Psoas muscle (tissue), 8 donors: Measurements from ENCODE around the gene EHMT1. TPM values are rescaled to one million over a fixed set of nuclear protein-coding genes. Genes with fewer than 3 reads are reported as not detected.

ENCODE experiments used
- ATAC-seq, 4 donors: fragments of 200-7000 bp; cut with Tn5 transposase; one replicate each; pipeline ENCODE4 v1.9.1; 2020; ENCODE audit warnings: moderate library complexity in 3 of 4, mild to moderate bottlenecking in 2 of 4
- DNase-seq, 2 donors: peaks; one replicate each; pipeline ENCODE4 v3.0.0-alpha.2; 2020
- H3K27ac ChIP-seq: fragments of 200-600 bp; one replicate; pipeline ENCODE4 v1.8.0; 2022
- H3K27me3 ChIP-seq, 3 donors: fragments of 200-600 bp in 1 of 3; one replicate each; pipeline versions ENCODE4 v1.6.1 to v1.8.0; 2013 to 2022; ENCODE audit warnings: low read length in 2 of 3, mild to moderate bottlenecking in 2 of 3, moderate library complexity in 1 of 3; ENCODE audit not compliant: insufficient read depth in 3 of 3
- H3K36me3 ChIP-seq, 2 donors: fragments of 200-600 bp in 1 of 2; one replicate each; pipeline versions ENCODE4 v1.6.1 to v1.8.0; 2013 to 2022; ENCODE audit warnings: low read depth in 1 of 2, mild to moderate bottlenecking in 1 of 2, moderate library complexity in 1 of 2; ENCODE audit not compliant: insufficient read depth in 1 of 2
- H3K4me1 ChIP-seq: fragments of 200-600 bp; one replicate; pipeline ENCODE4 v1.8.0; 2022
- H3K4me3 ChIP-seq: fragments of 200-600 bp; one replicate; pipeline ENCODE4 v1.8.0; 2022; ENCODE audit warnings: mild to moderate bottlenecking
- H3K9me3 ChIP-seq: fragments of 200-600 bp; one replicate; pipeline ENCODE4 v1.8.0; 2022
- CTCF ChIP-seq: fragments of 200-600 bp; IDR thresholded peaks from one replicate; pipeline ENCODE4 v1.8.0; 2022; ENCODE audit warnings: antibody characterized with exemption
- WGBS, 3 donors: extraction: QIAGEN DNeasy Blood & Tissue Kit; methylation state at CpG; one replicate each; pipeline versions ENCODE4 v1.1.6 to v1.1.7; 2013; 5-methylcytosine and 5-hydroxymethylcytosine counted together
- intact Hi-C, 2 donors: fragments of 100-400 bp; cut with DNase I; formaldehyde crosslinking; loops; one replicate each; pipeline versions ENCODE4 v1.11.0 to v1.14.2; 2022
- polyA plus RNA-seq, 3 donors: library from polyadenylated mRNA; stranded (reverse); fragments of 200-250 nt; gene quantifications; one replicate each; pipeline ENCODE4 v1.2.3, GENCODE V29; 2013
- total RNA-seq, 4 donors: library from RNA; stranded (reverse); fragmentation: NEBNext Ultra II Directional in 2 of 4; extraction: Animal tissue kit (Norgen Biotek cat#: 25700) in 2 of 4; gene quantifications; one replicate each; pipeline versions ENCODE4 v1.2.1 to v1.2.4, GENCODE V29; 2021 to 2023
- donor health status: healthy with polysubstance abuse.
- donor health status: DM: no; HTN: no; CAD: no; lungs with moderate emphysema.
- donor health status: Bipolar disorder and iron deficiency.
- donor health status: healthy.
- donor health status: DM: yes; HTN: yes; CAD: no.
- donor health status: DM: no; HTN: no; CAD: no.
- donor health status: DM: no; HTN: no; CAD: no.
- donor health status: DM: yes; HTN: yes; CAD: no.

EHMT1 gene
- total and polyA plus RNA-seq, 7 donors = 29.0 to 49.6 (median 31.2) TPM

- 65 to 70% (median 67%) methylated on average over 12 of the region's 12 CpGs for WGBS, 3 donors
- H3K27ac ChIP-seq = no peak overlapping the region
- no peak for TF ChIP-seq CTCF
Measured at GRCh38 chr9:137739371-137740309, 120.8 kb downstream of the EHMT1 start.

GRCh38 chr9:137740312-137740711 is 121.5 kb downstream of the EHMT1 start:
- Histone ChIP-seq H3K4me3 (no peak overlapping the region), H3K36me3 (peaks cover 8 to 20% of the 10 kb centered on the region in 2 donors), H3K9me3 (no peaks in the 10 kb centered on the region), H3K27ac (no peak overlapping the region), H3K4me1 (peaks cover 4% of the 10 kb centered on the region), H3K27me3 (no peaks in the 10 kb centered on the region)
- ATAC-seq (peak in 3 of 4 donors; percentile 30 to 43 (median 43)), DNase-seq (peak in 1 of 2 donors; percentile 65)
- no peak for TF ChIP-seq CTCF
- WGBS, 3 donors = 31 to 44% (median 38%) methylated on average over 9 of the region's 9 CpGs
- intact Hi-C loops = no loop called here

More at GRCh38 chr9:137739371-137740309, 120.8 kb downstream of the EHMT1 start:
- ATAC-seq = peak in 2 of 4 donors; percentile 17 to 19
- Histone ChIP-seq H3K9me3 (no peaks in the 10 kb centered on the region), H3K27me3 (no peaks in the 10 kb centered on the region), H3K36me3 (peaks cover 6 to 18% of the 10 kb centered on the region in 2 donors), H3K4me1 (no peaks in the 10 kb centered on the region), H3K4me3 (no peak overlapping the region)
- intact Hi-C loops = no loop called here
- no peak for DNase-seq

GRCh38 chr9:137741330-137741729 is 122.5 kb downstream of the EHMT1 start:
- Histone ChIP-seq H3K27me3 (no peaks in the 10 kb centered on the region), H3K4me3 (no peak overlapping the region), H3K36me3 (peaks cover 8 to 20% of the 10 kb centered on the region in 2 donors), H3K9me3 (no peaks in the 10 kb centered on the region), H3K27ac (no peak overlapping the region), H3K4me1 (peaks cover 11% of the 10 kb centered on the region)
- no peak for DNase-seq
- ATAC-seq = no peak
- TF ChIP-seq CTCF = no peak
- WGBS, 3 donors = 95 to 98% (median 98%) methylated on average over 4 of the region's 4 CpGs
- intact Hi-C loops = no loop called here

GRCh38 chr9:137742698-137743097 is 123.9 kb downstream of the EHMT1 start:
- WGBS, 3 donors = 70 to 88% (median 82%) methylated on average over 7 of the region's 7 CpGs
- intact Hi-C loops = no loop called here

More at GRCh38 chr9:137742698-137743097, 123.9 kb downstream of the EHMT1 start:
- DNase-seq = no peak
- no peak overlapping the region for H3K4me3 ChIP-seq
- H3K36me3 ChIP-seq = peaks cover 6 to 26% of the 10 kb centered on the region in 2 donors
- peaks cover 11% of the 10 kb centered on the region for H3K4me1 ChIP-seq
- H3K9me3 ChIP-seq = no peaks in the 10 kb centered on the region
- H3K27ac ChIP-seq = no peak overlapping the region
- no peak for TF ChIP-seq CTCF
- peak in 3 of 4 donors; percentile 47 to 76 (median 58) for ATAC-seq
- no peaks in the 10 kb centered on the region for H3K27me3 ChIP-seq
